ENCODE data around the gene DCAF11. TPM values are rescaled to one million over a fixed set of nuclear protein-coding genes. Genes with fewer than 3 reads are reported as not detected.
A peak's percentile ranks its signal among the peaks of the same experiment; 100 is the strongest.

Gene DCAF11
- total and polyA plus RNA-seq, 2 of the 13 experiments (the other 11 are each of a cell fraction or from before 2014, with no cell fraction given): 150 to 257 TPM

DNA sequence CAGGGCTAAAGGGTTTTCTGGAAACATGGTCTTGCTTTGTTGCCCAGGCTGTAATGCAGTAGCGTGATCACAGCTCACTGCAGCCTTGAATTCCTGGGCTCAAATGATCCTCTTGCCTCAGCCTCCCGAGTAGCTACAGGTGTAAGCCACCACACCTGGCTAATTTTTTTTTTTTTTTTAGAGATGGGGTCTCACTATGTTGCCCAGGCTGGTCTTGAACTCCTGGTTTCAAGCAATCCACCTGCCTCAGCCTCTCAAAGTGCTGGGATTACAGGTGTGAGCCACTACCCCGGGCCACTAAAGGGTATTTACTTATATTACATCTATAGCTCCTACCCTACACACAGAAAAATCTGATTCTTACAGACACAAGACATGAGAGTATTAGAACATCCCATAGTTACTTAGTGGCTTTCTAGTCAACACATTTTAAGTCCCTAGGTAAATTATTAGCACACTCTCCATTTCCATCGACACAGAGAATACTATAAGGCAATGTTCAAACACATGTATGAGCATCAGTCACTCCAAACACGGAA, 6.2 kb upstream of the DCAF11 start (continued):
- TF ChIP-seq SOX13 (IDR thresholded peaks at IDR 0.05): no peak
- no peak for TF ChIP-seq SOX13 (CRISPR knock-in tag; conservative IDR thresholded peaks at IDR 0.05 in 1 of 2, IDR thresholded peaks at IDR 0.05 in 1 of 2)
- no peak for TF ChIP-seq TRIM24 (CRISPR knock-in tag; IDR thresholded peaks at IDR 0.05)
- no peak for TF ChIP-seq AFF4 (CRISPR knock-in tag; IDR thresholded peaks at IDR 0.05)
- TF ChIP-seq, protein P1, sequence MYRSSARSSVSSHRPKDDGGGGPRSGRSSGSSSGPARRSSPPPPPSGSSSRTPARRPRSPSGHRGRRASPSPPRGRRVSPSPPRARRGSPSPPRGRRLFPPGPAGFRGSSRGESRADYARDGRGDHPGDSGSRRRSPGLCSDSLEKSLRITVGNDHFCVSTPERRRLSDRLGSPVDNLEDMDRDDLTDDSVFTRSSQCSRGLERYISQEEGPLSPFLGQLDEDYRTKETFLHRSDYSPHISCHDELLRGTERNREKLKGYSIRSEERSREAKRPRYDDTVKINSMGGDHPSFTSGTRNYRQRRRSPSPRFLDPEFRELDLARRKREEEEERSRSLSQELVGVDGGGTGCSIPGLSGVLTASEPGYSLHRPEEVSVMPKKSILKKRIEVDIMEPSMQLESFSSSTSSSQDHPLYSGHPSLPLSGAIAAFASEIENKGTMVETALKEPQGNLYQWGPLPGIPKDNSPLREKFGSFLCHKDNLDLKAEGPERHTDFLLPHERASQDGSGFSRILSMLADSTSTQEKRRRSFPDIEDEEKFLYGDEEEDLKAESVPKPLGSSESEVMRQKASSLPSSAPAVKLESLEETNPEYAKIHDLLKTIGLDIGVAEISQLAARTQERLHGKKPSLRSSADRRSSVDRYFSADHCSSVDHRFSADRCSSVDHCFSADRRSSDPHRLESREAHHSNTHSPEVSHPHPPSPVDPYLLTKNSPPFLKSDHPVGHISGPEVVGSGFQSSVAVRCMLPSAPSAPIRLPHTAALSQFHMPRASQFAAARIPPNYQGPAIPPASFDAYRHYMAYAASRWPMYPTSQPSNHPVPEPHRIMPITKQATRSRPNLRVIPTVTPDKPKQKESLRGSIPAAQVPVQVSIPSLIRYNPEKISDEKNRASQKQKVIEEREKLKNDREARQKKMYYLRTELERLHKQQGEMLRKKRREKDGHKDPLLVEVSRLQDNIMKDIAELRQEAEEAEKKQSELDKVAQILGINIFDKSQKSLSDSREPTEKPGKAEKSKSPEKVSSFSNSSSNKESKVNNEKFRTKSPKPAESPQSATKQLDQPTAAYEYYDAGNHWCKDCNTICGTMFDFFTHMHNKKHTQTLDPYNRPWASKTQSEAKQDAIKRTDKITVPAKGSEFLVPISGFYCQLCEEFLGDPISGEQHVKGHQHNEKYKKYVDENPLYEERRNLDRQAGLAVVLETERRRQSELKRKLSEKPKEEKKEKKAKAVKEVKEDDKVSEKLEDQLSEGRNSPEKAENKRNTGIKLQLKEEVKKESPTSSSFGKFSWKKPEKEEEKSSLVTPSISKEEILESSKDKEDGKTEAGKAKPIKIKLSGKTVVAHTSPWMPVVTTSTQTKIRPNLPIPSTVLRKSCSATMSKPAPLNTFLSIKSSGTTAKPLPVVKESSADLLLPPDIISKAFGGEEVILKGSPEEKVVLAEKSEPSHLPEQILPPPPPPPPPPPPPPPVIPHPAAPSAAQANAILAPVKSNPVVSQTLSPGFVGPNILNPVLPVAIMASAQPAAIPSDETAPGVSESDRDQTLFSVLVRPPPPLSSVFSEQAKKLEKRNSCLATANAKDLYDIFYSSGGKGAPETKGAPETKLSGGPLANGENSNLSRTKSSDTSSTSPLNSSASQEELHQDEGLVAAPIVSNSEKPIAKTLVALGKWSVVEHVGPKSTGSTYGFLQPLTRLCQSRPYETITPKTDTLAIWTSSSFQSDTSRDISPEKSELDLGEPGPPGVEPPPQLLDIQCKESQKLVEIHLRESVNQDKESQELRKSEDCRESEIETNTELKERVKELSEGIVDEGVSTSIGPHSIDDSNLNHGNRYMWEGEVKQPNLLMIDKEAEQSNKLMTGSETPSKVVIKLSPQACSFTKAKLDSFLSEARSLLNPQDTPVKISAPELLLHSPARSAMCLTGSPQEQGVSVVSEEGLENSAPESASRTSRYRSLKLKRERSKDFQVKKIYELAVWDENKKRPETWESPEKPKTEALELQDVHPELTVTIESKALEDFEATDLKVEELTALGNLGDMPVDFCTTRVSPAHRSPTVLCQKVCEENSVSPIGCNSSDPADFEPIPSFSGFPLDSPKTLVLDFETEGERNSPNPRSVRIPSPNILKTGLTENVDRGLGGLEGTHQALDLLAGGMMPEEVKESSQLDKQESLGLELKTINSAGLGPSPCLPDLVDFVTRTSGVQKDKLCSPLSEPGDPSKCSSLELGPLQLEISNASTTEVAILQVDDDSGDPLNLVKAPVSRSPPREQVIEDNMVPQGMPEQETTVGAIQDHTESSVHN (CRISPR knock-in tag; IDR thresholded peaks at IDR 0.05): no peak
- TF ChIP-seq ZNF121 (CRISPR knock-in tag; IDR thresholded peaks at IDR 0.05): peak; percentile 92
- no peak for TF ChIP-seq MLLT10 (CRISPR knock-in tag; IDR thresholded peaks at IDR 0.05)
- peak; percentile 22; the same call in 1 of the 2 replicates for TF ChIP-seq FOXC1 (CRISPR knock-in tag; IDR thresholded peaks at IDR 0.05; ENCODE audit: borderline replicate concordance)
- TF ChIP-seq KDM4B (CRISPR knock-in tag; IDR thresholded peaks at IDR 0.05): no peak
- no peak for TF ChIP-seq POLR2AphosphoS2 (IDR thresholded peaks at IDR 0.05; ENCODE audit: low read depth, low read length)
- peak; percentile 35; the same call in 1 of the 2 replicates for TF ChIP-seq ZNF350 (CRISPR knock-in tag; IDR thresholded peaks at IDR 0.05; ENCODE audit: borderline replicate concordance, low read depth)
- TF ChIP-seq BCLAF1 (IDR thresholded peaks at IDR 0.05): no peak
- no peak for TF ChIP-seq ZNF143 (CRISPR knock-in tag; IDR thresholded peaks at IDR 0.05)
